Spleen (tissue), 11 donors: Measurements from ENCODE around the gene PARN. TPM values are rescaled to one million over a fixed set of nuclear protein-coding genes. Genes with fewer than 3 reads are reported as not detected.
A peak's percentile ranks its signal among the peaks of the same experiment; 100 is the strongest.

Source experiments
- DNase-seq: peaks from one replicate; pipeline ENCODE4 v3.0.0-alpha.2; 2020
- H3K27ac ChIP-seq, 8 donors: fragments of 200-600 bp; sonication (generic) in 7 of 8; 1 replicate in 4 of 8; 2 replicates in 4 of 8; pipeline versions ENCODE4 v1.5.0 to v1.8.0; 2016 to 2021; ENCODE audit warnings: inconsistent platforms in 4 of 8, mild to moderate bottlenecking in 4 of 8, moderate library complexity in 1 of 8
- H3K27me3 ChIP-seq, 7 donors: fragments of 200-600 bp; sonication (generic) in 6 of 7; replicated peaks in 1 of 7; 1 replicate in 4 of 7; 2 replicates in 3 of 7; pipeline versions ENCODE4 v1.5.0 to v1.8.0; 2016 to 2021; ENCODE audit warnings: inconsistent platforms in 3 of 7, mild to moderate bottlenecking in 1 of 7
- H3K36me3 ChIP-seq, 6 donors: fragments of 200-600 bp; sonication (generic) in 5 of 6; 1 replicate in 4 of 6; 2 replicates in 2 of 6; pipeline versions ENCODE4 v1.5.0 to v1.8.0; 2016 to 2021; ENCODE audit warnings: inconsistent platforms in 2 of 6
- H3K4me1 ChIP-seq, 6 donors: fragments of 200-600 bp; sonication (generic) in 5 of 6; 1 replicate in 3 of 6; 2 replicates in 3 of 6; pipeline versions ENCODE4 v1.5.0 to v1.8.0; 2016 to 2021; ENCODE audit warnings: inconsistent platforms in 3 of 6
- H3K4me3 ChIP-seq, 8 donors: fragments of 200-600 bp; sonication (generic) in 7 of 8; 1 replicate in 4 of 8; 2 replicates in 4 of 8; pipeline versions ENCODE4 v1.5.0 to v1.8.0; 2016 to 2021; ENCODE audit warnings: inconsistent platforms in 4 of 8, mild to moderate bottlenecking in 4 of 8, moderate library complexity in 2 of 8
- H3K9me3 ChIP-seq, 8 donors: fragments of 200-600 bp; sonication (generic) in 7 of 8; 1 replicate in 4 of 8; 2 replicates in 4 of 8; pipeline versions ENCODE4 v1.5.0 to v1.8.0; 2016 to 2021; ENCODE audit warnings: inconsistent platforms in 4 of 8
- POLR2A ChIP-seq, 3 donors: fragments of 450-650 bp; IDR thresholded peaks; one replicate each; pipeline ENCODE4 v1.5.1; 2017; ENCODE audit warnings: antibody characterized with exemption in 3 of 3, mild to moderate bottlenecking in 1 of 3
- POLR2AphosphoS5 ChIP-seq, 3 donors: sonication (generic); formaldehyde crosslinking; IDR thresholded peaks; one replicate each; pipeline ENCODE4 v1.5.1; 2017; ENCODE audit warnings: antibody characterized with exemption in 3 of 3
- WGBS, 5 donors: extraction: QIAGEN DNeasy Blood & Tissue Kit in 3 of 5; methylation state at CpG; one replicate each; pipeline versions ENCODE4 v1.1.5 to v1.1.7; 2013 to 2018; 5-methylcytosine and 5-hydroxymethylcytosine counted together
- intact Hi-C: fragments of 100-400 bp; cut with DNase I; formaldehyde crosslinking; loops from one replicate; pipeline ENCODE4 v1.15.0; 2023; ENCODE audit warnings: low total_unique reads
- polyA plus RNA-seq, 3 donors: library from polyadenylated mRNA; stranded (reverse); fragments of 200-250 nt; gene quantifications; one replicate each; pipeline ENCODE4 v1.2.1, GENCODE V29; 2013
- total RNA-seq, 7 donors: library from RNA; depleted of rRNA in 3 of 7; stranded (reverse); fragments of >200 nt in 3 of 7; fragmentation: NEBNext Ultra II Directional in 4 of 7; extraction: Animal tissue kit (Norgen Biotek cat#: 25700) in 4 of 7; gene quantifications; one replicate each; pipeline versions ENCODE4 v1.1.0 to v1.2.1, GENCODE V29; 2016 to 2021
- TF ChIP-seq, protein P1 (sequence below), 11 experiments: fragments of 200-600 bp in 7 of 11; fragments of 450-650 bp in 4 of 11; sonication (generic) in 4 of 11; IDR thresholded peaks in 8 of 11; conservative IDR thresholded peaks in 3 of 11; 1 replicate in 7 of 11; 2 replicates in 4 of 11; pipeline versions ENCODE4 v1.4.0 to v1.8.0; 2016 to 2021; ENCODE audit warnings: antibody characterized with exemption in 11 of 11, inconsistent platforms in 4 of 11, mild to moderate bottlenecking in 1 of 11
- donor health status: healthy with polysubstance abuse.
- donor health status: DM: no; HTN: no; CAD: no; lungs with moderate emphysema.
- donor health status: DM: no; HTN: no; CAD: no.
- donor health status: Bipolar disorder and iron deficiency.
- donor health status: healthy.
- donor health status: DM: no; HTN: no; CAD: no.
- donor health status: DM: yes; HTN: yes; CAD: no.

The PARN gene
- total and polyA plus RNA-seq, 10 donors, result 10.3 to 49.0 (median 35.6) TPM

DNA sequence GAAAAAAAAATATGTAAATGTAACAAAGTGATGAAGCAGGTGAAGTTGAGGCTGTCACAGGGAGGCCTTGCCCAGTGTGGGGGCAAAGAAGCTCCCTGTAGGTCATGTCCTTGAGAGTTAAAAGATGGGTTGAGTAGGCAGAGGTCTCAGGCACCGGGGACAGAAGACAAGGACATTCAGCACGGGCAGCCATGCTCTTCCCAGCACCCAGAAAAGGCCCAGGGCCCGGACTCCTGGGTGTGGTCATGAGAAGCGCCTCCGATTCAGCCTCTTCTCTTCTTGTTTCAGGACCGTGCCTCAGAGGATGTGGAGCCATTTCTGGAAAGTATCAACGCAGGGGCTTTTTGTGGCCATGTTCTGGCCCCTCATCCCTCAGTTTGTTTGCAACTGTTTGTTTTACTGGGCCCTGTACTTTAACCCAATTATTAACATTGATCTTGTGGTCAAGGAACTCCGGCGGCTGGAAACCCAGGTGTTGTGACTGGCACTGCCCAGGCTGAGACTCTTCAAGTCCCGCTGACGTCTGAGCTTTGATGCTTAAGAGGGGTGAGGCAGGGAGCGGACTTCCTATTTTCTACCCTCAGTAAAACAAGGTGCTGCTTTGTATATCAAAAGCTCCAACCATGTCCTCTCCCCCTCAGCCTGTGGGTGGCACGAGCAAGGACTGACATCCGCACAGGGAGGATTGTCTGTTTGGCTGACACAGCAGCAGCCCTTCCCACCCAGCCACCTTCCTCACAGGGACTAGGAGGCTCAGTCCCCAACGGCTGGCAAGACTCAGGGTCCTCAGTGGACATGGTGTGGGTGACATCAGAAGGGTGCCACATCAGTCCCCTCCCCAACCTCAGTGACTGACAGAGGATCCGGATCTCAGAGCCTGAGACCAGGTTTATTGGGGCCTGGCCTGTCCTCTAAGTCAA is 37.5 kb upstream of the PARN start:
- Histone ChIP-seq H3K27ac (no peak overlapping the region), H3K4me1 (peaks cover 0 to 1% (median 0%) of the 10 kb centered on the region in 6 donors), H3K4me3 (no peak overlapping the region), H3K27me3 (no peaks in the 10 kb centered on the region), H3K36me3 (peaks cover 6 to 75% (median 69%) of the 10 kb centered on the region in 6 donors), H3K9me3 (no peaks in the 10 kb centered on the region)
- 89 to 94% (median 92%) methylated on average over 16 of the region's 16 CpGs for WGBS, 5 donors
- TF ChIP-seq POLR2A (IDR thresholded peaks at IDR 0.05) (no peak), POLR2AphosphoS5 (IDR thresholded peaks at IDR 0.05) (no peak)
- TF ChIP-seq, protein P1, sequence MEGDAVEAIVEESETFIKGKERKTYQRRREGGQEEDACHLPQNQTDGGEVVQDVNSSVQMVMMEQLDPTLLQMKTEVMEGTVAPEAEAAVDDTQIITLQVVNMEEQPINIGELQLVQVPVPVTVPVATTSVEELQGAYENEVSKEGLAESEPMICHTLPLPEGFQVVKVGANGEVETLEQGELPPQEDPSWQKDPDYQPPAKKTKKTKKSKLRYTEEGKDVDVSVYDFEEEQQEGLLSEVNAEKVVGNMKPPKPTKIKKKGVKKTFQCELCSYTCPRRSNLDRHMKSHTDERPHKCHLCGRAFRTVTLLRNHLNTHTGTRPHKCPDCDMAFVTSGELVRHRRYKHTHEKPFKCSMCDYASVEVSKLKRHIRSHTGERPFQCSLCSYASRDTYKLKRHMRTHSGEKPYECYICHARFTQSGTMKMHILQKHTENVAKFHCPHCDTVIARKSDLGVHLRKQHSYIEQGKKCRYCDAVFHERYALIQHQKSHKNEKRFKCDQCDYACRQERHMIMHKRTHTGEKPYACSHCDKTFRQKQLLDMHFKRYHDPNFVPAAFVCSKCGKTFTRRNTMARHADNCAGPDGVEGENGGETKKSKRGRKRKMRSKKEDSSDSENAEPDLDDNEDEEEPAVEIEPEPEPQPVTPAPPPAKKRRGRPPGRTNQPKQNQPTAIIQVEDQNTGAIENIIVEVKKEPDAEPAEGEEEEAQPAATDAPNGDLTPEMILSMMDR (IDR thresholded peaks at IDR 0.05 in 8 of 11, conservative IDR thresholded peaks at IDR 0.05 in 3 of 11), result no peak
- DNase-seq, result no peak
- intact Hi-C loops, result no loop called here

DNA sequence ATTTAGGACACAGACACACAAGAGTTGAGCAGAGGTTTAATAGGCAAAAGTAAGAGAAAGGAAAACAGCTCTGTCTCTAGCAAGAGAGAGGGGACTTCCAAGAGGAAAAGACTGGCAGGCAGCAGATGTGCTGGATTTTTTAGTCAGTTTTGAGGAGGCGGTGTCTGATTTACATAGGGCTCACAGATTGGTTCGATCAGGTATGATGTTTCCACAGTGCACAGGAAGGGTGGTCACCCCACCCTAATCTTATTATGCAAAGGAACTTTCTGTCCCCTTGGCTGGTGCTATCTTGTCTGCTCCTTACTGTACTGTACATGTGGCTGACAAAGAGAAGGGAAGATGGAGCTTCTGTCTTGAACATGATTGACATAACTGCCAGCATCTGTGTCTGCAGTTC is 28.0 kb upstream of the PARN start:
- intact Hi-C loops, result no loop called here
- 65 to 76% (median 71%) methylated on average over 2 of the region's 2 CpGs for WGBS, 5 donors
- Histone ChIP-seq H3K4me3 (no peak overlapping the region), H3K36me3 (peaks cover 9 to 100% (median 92%) of the 10 kb centered on the region in 6 donors), H3K9me3 (no peaks in the 10 kb centered on the region), H3K4me1 (peaks cover 0 to 7% (median 0%) of the 10 kb centered on the region in 6 donors), H3K27me3 (no peaks in the 10 kb centered on the region), H3K27ac (peak overlapping the region in 2 of 8 donors; percentile 13 to 33)
- TF ChIP-seq, protein P1 (IDR thresholded peaks at IDR 0.05 in 8 of 11, conservative IDR thresholded peaks at IDR 0.05 in 3 of 11), result no peak
- no peak for TF ChIP-seq POLR2A (IDR thresholded peaks at IDR 0.05)
- no peak for TF ChIP-seq POLR2AphosphoS5 (IDR thresholded peaks at IDR 0.05)
- no peak for DNase-seq

DNA sequence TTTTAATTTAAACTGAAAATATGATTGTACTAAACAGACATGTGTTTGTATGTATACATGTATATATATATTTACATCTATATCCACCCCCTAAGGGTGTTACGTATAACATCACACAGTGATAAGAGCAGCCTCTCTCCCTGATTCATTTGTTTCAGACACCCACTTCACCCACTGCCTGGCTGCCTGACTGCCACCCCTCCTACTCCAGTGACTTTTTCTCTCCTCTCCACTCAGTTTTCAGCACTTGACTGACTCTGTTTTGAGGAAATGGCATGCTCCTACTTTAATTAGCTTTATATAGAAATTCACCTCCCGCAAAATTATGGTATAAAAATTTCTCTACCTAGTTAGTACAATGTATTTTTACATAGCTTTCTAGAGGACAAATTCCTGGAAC is 22.7 kb upstream of the PARN start:
- no peak for DNase-seq
- 95 to 99% (median 98%) methylated on average over 2 of the region's 2 CpGs for whole genome bisulfite sequencing, 5 donors
- Histone ChIP-seq H3K4me3 (no peak overlapping the region), H3K27me3 (no peaks in the 10 kb centered on the region), H3K4me1 (peaks cover 0 to under 1% (median 0%) of the 10 kb centered on the region in 6 donors), H3K36me3 (peaks cover 3 to 100% (median 93%) of the 10 kb centered on the region in 6 donors), H3K27ac (no peak overlapping the region), H3K9me3 (no peaks in the 10 kb centered on the region)
- TF ChIP-seq POLR2AphosphoS5 (IDR thresholded peaks at IDR 0.05), result no peak
- TF ChIP-seq POLR2A (IDR thresholded peaks at IDR 0.05), result no peak
- TF ChIP-seq, protein P1 (IDR thresholded peaks at IDR 0.05 in 8 of 11, conservative IDR thresholded peaks at IDR 0.05 in 3 of 11), result no peak
- intact Hi-C loops, result no loop called here

DNA sequence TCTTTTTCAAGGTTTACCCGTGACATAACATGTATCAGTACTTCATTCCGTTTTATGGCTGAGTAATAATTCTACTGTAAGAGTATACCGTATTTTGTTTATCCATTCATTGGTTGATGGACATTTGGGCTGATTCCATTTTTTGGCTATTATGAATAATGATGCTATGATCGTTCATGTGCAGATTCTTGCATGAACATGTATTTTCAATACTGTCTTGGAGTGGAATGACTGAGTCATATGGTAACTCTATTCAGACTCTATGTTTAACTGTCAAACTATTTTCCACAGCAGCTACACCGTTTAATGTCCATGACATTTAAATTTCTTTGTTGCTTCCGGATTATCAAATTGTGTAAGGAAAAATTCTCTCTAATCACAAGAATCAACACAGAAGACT is 20.6 kb upstream of the PARN start:
- intact Hi-C loops, result no loop called here
- Histone ChIP-seq H3K4me1 (peaks cover 0 to 3% (median 0%) of the 10 kb centered on the region in 6 donors), H3K27me3 (no peaks in the 10 kb centered on the region), H3K36me3 (peaks cover 3 to 100% (median 93%) of the 10 kb centered on the region in 6 donors), H3K4me3 (no peak overlapping the region), H3K9me3 (no peaks in the 10 kb centered on the region), H3K27ac (no peak overlapping the region)
- WGBS, 5 donors, result 80 to 90% (median 87%) methylated on average over 6 of the region's 6 CpGs
- no peak for DNase-seq
- TF ChIP-seq POLR2A (IDR thresholded peaks at IDR 0.05), result no peak
- TF ChIP-seq, protein P1 (IDR thresholded peaks at IDR 0.05 in 8 of 11, conservative IDR thresholded peaks at IDR 0.05 in 3 of 11), result no peak
- no peak for TF ChIP-seq POLR2AphosphoS5 (IDR thresholded peaks at IDR 0.05)
